Endothelial cell of umbilical vein (primary cell): Measurements from ENCODE around the gene OR51I1.

Experiments
- EZH2 ChIP-seq: IDR thresholded peaks from 2 replicates; pipeline ENCODE4 v1.6.1; 2012; ENCODE audit warnings: borderline replicate concordance, low read depth, mild to moderate bottlenecking, moderate library complexity, low read length, inconsistent platforms; ENCODE audit not compliant: severe bottlenecking
- JUN ChIP-seq: IDR thresholded peaks from 2 replicates; pipeline ENCODE4 v1.6.1; 2011; ENCODE audit warnings: borderline replicate concordance, low read depth; ENCODE audit not compliant: insufficient read length, insufficient read depth
- MYC ChIP-seq: IDR thresholded peaks from one replicate; pipeline ENCODE4 v1.6.1; 2011; ENCODE audit warnings: mild to moderate bottlenecking, low read depth, low read length
- POLR2A ChIP-seq: IDR thresholded peaks from 2 replicates; pipeline ENCODE4 v1.6.1; 2012; ENCODE audit warnings: low read depth, mild to moderate bottlenecking, control low read depth, low read length
- POLR2AphosphoS5 ChIP-seq: IDR thresholded peaks from 2 replicates; pipeline ENCODE4 v1.6.1; 2012; ENCODE audit warnings: low read depth, mild to moderate bottlenecking, control low read depth, low read length, moderate library complexity; ENCODE audit not compliant: insufficient read depth
- TF ChIP-seq, protein P1 (sequence below), 2 donors: IDR thresholded peaks; 1 replicate in 1 of 2; 2 replicates in 1 of 2; pipeline ENCODE4 v1.5.1; 2011; ENCODE audit warnings: low read length in 2 of 2, mild to moderate bottlenecking in 2 of 2, moderate library complexity in 2 of 2, control low read depth in 1 of 2, inconsistent platforms in 1 of 2, low read depth in 1 of 2; ENCODE audit not compliant: insufficient read depth in 1 of 2; ENCODE audit errors: extremely low read depth in 1 of 2
- TF ChIP-seq, protein P2 (sequence below): IDR thresholded peaks from 2 replicates; pipeline ENCODE4 v1.6.1; 2011; ENCODE audit not compliant: insufficient read depth, insufficient read length

DNA sequence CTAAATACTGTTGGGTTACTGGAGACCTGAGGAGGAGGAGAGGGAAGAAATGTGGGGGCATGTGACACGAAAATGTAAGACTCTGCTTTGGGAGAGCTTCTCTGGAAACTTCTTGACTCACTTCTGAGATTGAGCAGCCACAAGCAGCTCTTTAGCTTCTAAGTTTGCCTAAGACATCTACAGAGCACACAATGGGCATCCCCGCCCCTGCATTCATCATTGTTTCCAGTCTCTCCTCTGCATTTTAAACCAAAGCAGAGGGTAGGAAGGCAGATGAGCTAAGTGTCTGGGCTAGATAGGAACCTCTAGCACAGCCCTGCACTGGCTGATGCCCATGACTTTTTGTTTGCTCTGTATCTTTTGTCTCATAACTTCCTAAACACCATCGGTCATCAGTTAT is 45.1 kb upstream of the OR51I1 start:
- TF ChIP-seq, protein P1, sequence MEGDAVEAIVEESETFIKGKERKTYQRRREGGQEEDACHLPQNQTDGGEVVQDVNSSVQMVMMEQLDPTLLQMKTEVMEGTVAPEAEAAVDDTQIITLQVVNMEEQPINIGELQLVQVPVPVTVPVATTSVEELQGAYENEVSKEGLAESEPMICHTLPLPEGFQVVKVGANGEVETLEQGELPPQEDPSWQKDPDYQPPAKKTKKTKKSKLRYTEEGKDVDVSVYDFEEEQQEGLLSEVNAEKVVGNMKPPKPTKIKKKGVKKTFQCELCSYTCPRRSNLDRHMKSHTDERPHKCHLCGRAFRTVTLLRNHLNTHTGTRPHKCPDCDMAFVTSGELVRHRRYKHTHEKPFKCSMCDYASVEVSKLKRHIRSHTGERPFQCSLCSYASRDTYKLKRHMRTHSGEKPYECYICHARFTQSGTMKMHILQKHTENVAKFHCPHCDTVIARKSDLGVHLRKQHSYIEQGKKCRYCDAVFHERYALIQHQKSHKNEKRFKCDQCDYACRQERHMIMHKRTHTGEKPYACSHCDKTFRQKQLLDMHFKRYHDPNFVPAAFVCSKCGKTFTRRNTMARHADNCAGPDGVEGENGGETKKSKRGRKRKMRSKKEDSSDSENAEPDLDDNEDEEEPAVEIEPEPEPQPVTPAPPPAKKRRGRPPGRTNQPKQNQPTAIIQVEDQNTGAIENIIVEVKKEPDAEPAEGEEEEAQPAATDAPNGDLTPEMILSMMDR (IDR thresholded peaks at IDR 0.05; ENCODE audit: extremely low read depth in 1 of 2, insufficient read depth in 1 of 2, low read depth in 1 of 2, low read length in 2 of 2) = no peak
- TF ChIP-seq, protein P2, sequence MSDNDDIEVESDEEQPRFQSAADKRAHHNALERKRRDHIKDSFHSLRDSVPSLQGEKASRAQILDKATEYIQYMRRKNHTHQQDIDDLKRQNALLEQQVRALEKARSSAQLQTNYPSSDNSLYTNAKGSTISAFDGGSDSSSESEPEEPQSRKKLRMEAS = no peak
- TF ChIP-seq POLR2A = no peak
- TF ChIP-seq JUN = no peak
- no peak for TF ChIP-seq MYC
- no peak for TF ChIP-seq EZH2
- TF ChIP-seq POLR2AphosphoS5 = no peak
